ENCODE results near the gene CFAP45.
"Not testable (repeated sequence)": the region's sequence is repeated elsewhere in the genome, so short reads cannot be mapped to it uniquely, and the experiment has no call there.

CFAP45 gene

GRCh38 chr1:159904036-159904435 lies 4.1 kb upstream of the CFAP45 start:
- DNase-seq (ENCODE audit: low read depth): not testable (repeated sequence)

DNA sequence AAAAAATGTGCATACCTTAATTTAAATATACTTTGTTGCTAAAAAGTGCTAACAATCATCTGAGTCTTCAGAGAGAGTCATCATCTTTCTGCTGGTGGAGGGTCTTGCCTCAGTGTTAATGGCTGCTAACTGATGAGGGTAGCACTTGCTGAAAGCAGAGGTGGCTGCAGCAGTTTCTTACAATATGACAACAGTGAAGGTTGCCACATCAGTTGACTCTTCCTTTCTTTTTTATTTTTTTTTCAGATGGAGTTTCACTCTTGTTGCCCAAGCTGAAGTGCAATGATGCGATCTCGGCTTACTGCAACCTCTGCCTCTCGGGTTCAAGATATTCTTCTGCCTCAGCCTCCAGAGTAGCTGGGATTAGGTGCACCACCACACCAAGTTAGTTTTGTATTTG lies 2.6 kb upstream of the CFAP45 start:
- no peak for DNase-seq (ENCODE audit: low read depth)

DNA sequence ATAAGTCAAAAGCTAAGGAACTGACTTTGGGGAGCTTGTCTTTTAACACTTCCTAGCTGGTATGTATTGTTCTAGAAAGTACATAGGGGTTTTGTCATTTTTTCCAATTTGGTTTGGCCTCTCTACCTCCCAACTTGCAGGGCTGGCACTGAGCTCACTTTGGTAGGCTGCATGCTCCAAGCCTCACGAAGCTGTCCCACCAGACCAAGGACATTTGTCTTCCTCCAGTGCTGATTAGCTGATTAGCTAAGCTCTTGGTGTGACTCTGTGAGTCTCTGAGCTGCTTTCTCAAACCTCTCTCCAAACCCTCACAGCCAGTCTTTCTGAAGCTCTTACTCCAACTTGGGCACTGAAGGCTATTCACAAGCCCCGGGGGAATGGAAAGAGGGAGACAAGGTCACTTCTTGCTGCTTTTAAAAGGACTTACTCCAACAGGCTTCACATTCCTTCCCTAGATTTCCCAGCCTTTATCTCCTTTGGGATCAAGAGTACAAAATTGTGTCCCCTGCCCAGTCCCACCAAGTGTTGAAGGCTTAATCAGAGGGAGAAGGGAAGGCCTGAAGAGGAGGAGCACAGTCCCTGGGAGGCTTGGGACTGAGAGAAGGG lies 893 bp upstream of the CFAP45 start:
- no peak for DNase-seq (ENCODE audit: low read depth)

GRCh38 chr1:159899634-159900033 lies 331 bp downstream of the CFAP45 start:
- DNase-seq (ENCODE audit: low read depth): not testable (repeated sequence)

DNA sequence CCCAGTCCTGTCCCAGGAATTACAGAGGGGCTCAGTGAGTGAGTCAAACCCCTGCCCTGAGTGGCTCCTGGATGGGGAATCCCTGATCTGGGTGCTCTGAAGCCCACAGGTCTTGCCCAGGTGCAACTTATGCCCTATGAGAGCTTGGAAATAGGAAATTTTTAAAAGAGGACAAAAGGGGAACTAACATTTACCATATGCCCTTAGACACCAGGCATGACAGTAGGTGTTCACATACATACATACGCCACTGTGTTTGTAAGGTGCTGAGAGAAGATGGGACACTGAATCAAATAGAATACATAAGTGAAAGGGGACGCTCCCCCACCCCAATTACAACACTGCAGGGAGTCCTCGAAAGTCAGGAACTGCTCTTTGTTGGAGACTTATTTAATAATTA lies 1.4 kb downstream of the CFAP45 start:
- no peak for DNase-seq (ENCODE audit: low read depth)

GRCh38 chr1:159897962-159898361 lies 2.0 kb downstream of the CFAP45 start:
- DNase-seq (ENCODE audit: low read depth): no peak

DNA sequence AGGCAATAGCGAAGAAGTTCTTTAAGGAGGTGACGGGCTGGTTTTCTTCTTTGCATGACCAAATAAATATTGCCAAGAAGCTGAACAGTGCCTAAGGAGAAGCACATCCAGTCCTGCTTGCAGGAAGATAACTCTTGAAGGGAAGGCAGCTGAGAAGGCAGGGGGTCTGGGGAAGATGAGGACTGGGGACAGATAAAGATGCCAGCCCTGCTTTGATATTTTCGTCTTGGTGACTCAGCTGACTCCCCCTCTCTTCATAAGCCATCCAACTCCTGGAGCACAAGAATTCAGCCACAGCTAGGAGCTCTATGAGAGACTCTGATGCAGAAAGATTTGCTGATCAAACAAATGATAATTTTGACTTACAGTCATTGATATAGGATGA lies 3.4 kb downstream of the CFAP45 start:
- no peak for DNase-seq (ENCODE audit: low read depth)

DNA sequence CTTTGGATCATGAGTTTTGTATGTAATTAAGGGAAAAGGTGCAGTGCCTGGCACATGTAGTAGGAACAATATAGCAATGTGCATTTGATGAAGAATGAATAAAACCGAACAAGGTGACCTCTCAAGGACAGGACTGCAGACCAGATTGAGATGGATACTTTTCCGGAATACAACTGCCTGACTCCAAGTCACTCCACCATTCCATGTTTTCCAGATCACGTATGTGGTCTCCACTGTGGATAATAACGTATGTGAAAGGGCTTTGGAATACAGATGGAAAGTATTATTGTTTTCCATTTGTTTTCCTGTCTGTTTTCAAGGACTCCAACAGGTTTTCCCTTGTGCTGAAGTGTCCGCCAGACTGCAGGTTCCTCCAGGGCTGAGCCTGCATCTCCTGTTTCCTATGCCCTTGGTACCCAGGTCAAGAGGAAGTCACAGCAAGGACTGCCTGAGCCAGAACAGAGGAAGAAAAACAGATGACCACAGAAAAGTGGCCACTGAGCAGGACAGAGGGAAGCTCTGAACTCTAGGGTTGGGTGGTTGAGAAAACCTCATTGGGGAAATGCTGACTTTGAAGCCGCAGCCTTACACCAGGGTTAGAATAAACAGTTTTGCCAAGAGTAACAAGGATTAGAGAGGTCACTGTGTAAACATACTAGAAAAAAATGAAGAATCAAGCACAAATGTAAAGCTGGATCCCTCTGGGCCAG lies 4.0 kb downstream of the CFAP45 start:
- no peak for DNase-seq (ENCODE audit: low read depth)

DNA sequence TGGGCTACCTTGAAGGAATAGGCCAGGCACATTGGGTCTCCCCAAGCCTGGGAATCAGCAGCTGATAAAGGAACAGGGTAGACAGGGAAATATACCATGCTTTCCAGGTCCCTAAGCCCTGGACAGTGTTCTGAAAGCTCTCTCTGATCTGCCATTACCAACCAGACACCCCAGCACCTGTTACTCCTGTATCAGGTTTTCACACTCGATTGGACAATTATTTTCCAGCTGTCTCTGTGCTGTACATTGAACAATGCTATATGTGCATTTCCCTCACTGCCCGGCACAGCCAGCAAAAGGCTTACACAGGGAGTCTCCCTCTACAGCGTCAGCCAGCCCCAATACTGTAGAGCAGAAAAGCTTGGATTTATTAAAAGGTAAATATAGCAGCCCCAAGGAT lies 4.7 kb downstream of the CFAP45 start:
- no peak for DNase-seq (ENCODE audit: low read depth)

- no peak for DNase-seq (ENCODE audit: low read depth)
These were observed 7.0 kb downstream of the CFAP45 start for GRCh38 chr1:159892944-159893343.

- DNase-seq (ENCODE audit: low read depth): peak; percentile 88
These were observed 8.4 kb downstream of the CFAP45 start for GRCh38 chr1:159891275-159892157.

GRCh38 chr1:159890390-159890789 lies 9.6 kb downstream of the CFAP45 start:
- no peak for DNase-seq (ENCODE audit: low read depth)

DNA sequence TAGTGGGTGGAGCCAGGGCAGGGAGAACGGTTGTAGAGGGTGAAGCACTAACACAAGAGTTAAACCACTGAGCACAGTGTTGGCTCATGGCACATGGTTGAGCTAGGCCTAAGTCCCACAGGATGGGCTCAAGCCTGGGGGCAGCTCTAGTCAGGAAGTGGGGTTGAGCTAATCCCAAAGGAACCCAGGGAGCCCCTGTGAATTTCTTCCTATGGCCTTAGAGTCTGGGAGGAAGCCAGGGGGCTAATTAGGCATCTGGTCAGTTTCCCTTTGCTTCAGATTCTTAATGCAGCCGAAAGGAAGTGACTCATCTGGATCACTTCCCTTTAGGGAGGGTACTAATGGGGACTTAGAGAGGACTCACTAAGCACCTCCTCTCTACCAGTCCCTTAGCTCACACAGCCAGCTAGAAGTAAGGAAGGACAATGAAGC lies 10.1 kb downstream of the CFAP45 start:
- DNase-seq (ENCODE audit: low read depth): peak; percentile 82

DNA sequence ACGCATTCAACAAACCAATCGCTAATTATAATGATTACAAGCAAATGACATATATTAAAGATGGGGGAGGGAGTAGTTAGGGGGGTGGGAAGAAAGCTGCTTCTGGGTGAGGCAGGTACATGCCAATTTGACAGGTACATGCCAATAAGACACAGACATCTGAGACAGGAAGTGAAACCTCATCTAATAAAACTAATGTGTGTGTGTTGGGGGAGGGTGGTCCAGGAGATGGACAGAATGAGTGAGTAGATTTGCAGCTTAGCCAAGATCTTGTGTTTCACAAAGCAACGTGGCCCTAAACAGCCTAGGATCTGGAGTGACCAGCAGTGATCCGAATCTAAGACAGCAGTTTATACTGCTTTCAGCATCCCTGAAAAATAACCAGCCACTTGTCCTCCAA lies 10.8 kb downstream of the CFAP45 start:
- DNase-seq (ENCODE audit: low read depth): no peak

GRCh38 chr1:159884296-159884695 lies 15.7 kb downstream of the CFAP45 start:
- DNase-seq (ENCODE audit: low read depth): no peak

DNA sequence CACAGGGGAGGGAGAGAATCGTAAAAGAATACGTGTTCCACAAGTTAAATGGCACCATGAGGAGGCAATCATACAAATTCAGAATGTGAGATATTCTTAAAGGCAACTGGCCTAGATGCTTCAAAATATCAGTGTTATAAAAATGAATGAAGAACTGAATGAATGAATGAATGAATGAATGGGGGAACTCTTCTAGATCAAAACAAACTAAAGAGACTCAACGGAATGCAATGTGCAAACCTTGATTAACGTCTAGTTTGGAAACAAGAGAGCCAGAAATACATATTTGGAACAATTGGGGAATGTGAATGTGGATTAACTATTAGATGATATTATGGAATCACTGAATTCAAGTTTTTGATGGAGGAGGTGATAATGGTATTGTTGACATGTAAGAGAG lies 16.8 kb downstream of the CFAP45 start:
- no peak for DNase-seq (ENCODE audit: low read depth)

DNA sequence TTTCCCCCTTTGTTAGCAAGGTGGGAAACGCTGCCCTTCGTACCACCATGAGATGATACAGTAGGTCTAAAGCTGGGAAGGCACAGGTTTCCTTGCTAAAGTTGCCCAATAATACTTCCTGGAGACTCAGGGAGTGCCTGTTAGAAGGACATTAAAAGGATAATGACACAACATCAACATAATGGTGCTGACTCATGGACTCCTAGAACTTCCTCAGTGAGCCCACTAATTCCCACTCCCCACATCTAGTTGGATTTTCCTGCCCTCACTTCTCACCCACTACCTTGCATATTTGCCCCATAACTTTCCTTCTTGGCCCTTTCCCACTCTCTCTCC lies 17.5 kb downstream of the CFAP45 start:
- DNase-seq (ENCODE audit: low read depth): no peak

- DNase-seq (ENCODE audit: low read depth): peak; percentile 88
These were observed 18.1 kb downstream of the CFAP45 start for GRCh38 chr1:159881622-159882526.

DNA sequence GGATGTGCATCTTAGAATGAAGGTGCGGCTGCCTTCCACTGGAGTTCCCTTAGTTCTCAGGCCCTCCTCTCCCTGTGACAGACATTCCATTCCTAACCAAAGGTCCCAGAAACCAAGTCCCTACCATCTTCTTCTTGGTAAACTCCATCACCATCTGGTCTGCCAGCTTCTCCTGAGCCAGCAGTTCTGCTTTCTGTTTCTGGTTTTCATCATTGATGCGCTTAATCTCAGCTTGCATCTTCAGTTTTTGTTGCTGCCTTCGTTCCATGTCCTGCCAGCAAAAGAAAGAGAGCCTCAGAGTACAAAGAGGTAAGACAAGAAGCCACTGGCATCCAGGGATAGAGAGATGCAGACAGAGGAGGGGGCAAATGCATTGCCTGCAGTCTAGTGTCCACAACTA lies 19.5 kb downstream of the CFAP45 start:
- DNase-seq (ENCODE audit: low read depth): no peak

DNA sequence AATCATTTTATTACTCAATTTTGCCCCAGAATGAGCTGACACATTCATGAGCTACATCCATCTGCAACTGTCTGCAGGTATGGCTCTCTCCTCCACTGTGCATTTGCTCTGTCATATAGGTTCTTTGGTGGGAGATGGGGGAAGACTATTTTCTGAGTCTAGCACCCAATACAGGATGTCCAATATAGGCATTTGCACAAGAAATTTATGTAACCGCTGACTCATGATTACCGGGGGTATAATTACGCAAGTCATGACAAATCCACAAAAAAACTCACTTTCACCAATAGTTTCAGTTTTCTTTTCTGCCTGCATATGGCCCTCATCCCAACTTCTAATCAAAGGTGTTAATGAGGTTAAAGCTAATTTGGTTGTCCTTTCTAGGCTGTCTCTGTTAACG lies 20.0 kb downstream of the CFAP45 start:
- DNase-seq (ENCODE audit: low read depth): peak; percentile 40

GRCh38 chr1:159879136-159879535 lies 20.8 kb downstream of the CFAP45 start:
- no peak for DNase-seq (ENCODE audit: low read depth)
